GM19193 (cell line): ENCODE data around the gene L3MBTL1.

ENCODE experiments used
- POLR2A ChIP-seq: IDR thresholded peaks from 4 replicates; pipeline ENCODE4 v1.6.1; 2011; ENCODE audit not compliant: insufficient read depth, insufficient read length; ENCODE audit errors: extremely low read depth

L3MBTL1 gene

GRCh38 chr20:43507150-43508080, at the start of gene L3MBTL1:
TSS of gene L3MBTL1 (plus strand) at chr20:43507697. CDS start at chr20:43513504, 5,807 bp downstream.
- no peak for TF ChIP-seq POLR2A

DNA sequence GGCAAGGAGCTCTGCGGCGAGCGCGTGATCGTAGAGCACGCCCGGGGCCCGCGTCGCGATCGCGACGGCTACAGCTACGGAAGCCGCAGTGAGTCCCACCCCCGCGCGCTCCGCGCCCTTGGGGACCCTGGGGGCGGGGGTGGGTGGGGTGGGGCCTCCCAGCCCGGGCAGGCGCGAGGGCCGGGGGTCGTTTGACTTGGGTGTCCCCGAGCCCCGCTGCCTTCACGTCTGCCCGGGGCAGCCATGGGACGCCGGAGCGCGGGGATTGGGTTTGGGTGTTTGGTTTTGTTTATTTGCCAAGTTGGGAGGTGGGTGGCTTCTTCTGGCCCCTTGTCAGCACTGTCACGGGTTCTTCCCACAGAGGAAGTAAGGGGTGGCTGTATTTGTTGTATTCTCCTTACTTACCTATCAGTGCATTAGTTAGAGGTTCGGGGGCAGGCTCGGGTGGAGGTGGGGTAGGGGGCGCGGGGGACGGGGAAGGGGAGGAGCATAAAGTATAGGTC, 49.0 kb upstream of the L3MBTL1 start:
- TF ChIP-seq POLR2A: no peak

DNA sequence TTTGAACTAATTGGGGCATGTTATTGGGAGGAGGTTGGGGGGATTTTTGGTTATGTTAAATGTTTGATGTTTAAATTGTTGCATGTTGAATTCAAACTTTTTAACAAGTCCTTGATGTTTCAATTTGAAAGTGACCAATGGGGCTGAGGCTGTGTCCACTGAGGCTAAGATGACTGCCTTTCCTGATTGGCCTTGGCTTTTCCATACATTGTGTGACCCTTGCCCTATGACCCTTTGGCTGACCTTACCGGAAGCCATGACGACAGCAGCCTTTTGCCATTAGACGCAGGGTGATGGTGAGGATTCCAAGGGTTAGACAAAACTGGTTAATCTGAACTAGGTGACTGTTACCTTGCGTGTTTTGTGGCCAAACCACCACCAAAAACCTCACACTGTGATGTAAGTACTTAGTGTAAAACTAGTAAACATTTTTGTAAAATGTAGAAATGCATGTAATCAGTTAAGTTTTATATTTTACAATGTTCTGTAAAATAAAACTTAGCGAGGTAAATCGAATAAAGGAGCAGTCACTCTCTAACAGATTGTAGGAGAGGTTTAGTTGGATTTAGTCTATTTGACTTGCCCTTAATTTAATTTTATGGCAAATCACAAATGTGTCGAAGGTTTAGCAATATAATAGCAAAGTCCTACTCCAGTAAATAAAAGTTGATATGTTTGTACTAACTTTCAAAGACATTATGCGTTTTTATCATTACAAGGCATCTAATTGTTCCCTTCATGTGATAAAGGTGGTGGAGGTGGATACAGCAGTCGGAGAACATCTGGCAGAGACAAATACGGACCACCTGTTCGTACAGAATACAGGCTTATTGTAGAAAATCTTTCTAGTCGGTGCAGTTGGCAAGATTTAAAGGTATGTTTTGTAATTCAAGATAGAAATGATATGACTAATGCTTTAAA, 48.2 kb upstream of the L3MBTL1 start:
- no peak for TF ChIP-seq POLR2A

- TF ChIP-seq POLR2A: no peak
Measured at GRCh38 chr20:43460172-43460829, 47.2 kb upstream of the L3MBTL1 start.

DNA sequence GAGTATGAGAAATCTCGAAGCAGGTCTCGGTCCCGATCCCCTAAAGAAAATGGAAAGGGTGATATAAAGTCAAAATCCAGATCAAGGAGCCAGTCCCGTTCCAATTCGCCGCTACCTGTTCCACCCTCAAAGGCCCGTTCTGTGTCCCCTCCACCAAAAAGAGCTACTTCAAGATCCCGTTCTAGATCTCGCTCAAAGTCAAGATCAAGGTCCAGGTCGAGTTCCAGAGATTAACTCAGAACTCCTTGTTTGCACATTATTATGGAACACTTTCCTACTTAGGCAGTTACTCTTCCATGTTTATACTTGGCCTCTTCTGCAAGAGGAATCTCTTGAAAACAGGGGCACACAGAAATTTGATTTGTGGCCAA, 46.7 kb upstream of the L3MBTL1 start:
- TF ChIP-seq POLR2A: no peak

DNA sequence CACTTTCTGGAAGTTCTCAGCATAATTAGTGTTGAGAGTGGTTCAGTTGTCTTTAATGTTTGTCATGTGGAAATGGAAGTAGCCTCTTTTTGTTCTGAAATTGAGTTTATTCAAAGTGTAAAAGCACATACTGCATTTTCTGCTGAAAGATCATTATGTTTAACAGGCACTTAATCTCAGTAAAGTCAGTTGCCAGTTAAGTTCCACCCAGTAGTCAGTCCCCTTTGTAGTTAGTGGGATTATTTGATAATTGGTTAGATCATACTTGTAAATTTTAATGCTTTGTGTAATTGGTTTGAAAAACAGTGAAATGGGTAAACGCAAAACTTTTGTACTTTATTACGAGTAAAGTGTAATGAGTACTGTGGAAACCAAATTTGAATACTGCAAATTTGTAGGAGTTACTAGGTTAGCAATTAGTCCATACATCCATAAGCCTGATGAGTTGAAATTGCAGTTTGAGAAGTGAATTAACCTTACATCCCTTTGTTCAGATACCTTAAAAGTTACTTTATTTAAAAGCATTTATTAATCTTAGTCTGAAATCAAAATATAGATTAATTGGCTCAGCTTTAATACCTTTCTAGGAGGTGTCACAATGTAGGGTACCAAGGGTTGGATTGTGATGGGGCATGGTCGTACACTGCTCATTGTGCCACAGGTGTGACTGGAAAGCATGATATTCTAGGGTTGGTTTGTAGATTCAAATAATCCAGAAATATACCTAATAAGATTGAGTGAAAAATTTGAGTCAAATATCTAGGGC, 45.4 kb upstream of the L3MBTL1 start:
- no peak for TF ChIP-seq POLR2A

GRCh38 chr20:43462660-43463526, 44.6 kb upstream of the L3MBTL1 start:
- TF ChIP-seq POLR2A: no peak

GRCh38 chr20:43463527-43464218, 43.8 kb upstream of the L3MBTL1 start:
- TF ChIP-seq POLR2A: no peak

DNA sequence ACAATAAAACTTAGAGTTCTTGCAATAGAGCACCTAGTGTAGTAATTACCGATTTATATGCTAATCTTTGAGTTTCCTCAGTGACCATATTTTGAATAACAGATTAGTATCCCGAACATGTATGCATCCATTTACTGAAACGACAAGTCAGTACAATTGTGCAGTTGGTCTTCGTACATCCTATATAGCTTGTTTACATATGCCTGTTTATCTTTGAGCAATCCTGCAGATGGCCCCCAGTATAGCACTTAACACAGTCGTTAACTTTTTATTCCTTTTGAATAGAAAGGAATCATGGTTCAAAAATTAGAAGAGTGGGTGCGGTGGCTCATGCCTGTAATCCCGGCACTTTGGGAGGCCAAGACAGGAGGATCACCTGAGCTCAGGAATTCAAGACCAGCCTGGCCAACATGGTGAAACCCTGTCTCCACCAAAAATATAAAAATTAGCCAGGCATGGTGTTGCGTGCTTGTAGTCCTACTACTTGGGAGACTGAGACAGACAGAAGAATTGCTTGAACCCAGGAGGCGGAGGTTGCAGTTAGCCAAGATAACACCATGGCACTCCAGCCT, 43.2 kb upstream of the L3MBTL1 start:
- TF ChIP-seq POLR2A: no peak

DNA sequence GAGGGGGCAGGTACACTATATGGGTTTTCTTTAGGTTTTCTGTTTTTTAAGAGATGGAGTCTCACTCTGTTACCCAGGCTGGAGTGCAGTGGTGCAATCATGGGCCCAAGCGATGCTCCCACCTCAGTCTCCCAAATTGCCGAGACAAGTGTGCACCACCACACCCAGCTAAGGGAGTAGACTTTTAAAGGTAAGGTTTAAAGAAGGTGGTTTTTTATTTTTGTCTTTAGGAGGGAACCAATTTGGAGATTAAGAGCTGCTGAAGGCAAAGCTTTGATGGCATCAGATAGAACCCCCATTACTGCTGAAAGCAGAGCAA, 41.9 kb upstream of the L3MBTL1 start:
- no peak for TF ChIP-seq POLR2A

GRCh38 chr20:43467589-43467988, 39.9 kb upstream of the L3MBTL1 start:
- TF ChIP-seq POLR2A: no peak

GRCh38 chr20:43472671-43473380, 34.7 kb upstream of the L3MBTL1 start:
- TF ChIP-seq POLR2A: no peak

DNA sequence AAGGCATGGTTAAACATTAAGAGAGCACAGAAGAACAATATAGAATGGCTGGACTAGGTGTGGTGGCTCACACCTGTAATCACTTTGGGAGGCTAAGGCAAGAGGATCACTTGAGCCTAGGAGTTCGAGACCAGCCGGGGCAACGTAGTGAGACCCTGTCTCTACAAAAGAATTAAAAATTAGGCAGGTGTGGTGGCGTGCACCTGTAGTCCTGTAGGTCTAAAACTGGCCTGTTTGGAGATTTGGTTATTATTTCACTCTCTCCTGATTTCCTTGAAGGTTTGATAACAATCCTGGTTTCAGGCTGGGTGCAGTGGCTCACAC, 34.2 kb upstream of the L3MBTL1 start:
- TF ChIP-seq POLR2A: no peak

GRCh38 chr20:43477193-43477592, 30.3 kb upstream of the L3MBTL1 start:
- no peak for TF ChIP-seq POLR2A
